T1000 (cell line): ENCODE data around the gene TCF7L2.

ENCODE experiments used
- DNase-seq: peaks from one replicate; lab custom pipeline; 2025; ENCODE audit warnings: mixed read lengths; lab: John Stamatoyannopoulos, UW

TCF7L2 gene

GRCh38 chr10:112999102-112999501, 49.1 kb downstream of the TCF7L2 start:
- DNase-seq, result no peak

GRCh38 chr10:113000442-113000841, 50.4 kb downstream of the TCF7L2 start:
- DNase-seq, result no peak

GRCh38 chr10:113000876-113001598, 51.0 kb downstream of the TCF7L2 start:
- no peak for DNase-seq

DNA sequence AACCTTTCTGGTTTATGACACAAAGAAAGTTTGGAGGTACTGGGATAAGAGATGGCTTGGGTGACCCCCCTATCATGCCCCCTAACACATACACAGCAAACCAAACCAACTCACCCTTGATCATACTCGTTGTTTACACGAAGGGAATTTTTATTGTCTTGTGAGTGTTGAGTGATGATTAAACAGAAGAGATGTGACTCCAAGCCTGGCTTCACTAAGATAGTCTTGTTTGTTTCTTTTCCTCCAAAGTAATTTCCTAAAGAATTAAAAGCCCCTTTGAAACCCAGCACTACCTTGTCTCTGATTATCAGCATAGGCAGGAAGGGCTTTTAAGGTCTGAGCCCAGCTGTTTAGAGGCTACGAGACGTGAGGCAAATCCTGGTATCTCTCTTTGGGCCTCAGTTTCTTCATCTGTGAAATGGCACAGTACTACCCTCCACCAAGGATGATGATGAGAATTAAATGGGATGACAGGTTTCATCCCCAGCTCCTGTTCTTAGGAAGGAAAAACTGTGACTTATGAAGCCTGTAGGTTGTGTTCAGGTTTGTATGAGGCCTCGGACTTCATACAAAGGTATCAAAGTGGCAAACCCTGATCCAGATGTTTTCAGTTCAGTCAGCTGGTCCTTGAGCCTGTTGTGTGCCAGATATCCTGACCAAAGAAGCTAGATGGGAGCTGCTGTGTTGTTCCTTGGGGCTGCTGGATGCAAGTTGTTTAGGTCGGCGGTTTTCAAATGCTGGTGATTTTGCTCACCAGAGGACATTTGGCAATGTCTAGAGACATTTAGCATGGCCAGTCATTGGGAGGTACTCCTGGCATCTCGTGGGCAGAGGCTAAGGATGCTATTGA, 51.8 kb downstream of the TCF7L2 start:
- no peak for DNase-seq

- no peak for DNase-seq
Measured at GRCh38 chr10:113002449-113002777, 52.4 kb downstream of the TCF7L2 start.

GRCh38 chr10:113003052-113003451, 53.0 kb downstream of the TCF7L2 start:
- DNase-seq, result no peak

GRCh38 chr10:113004069-113004618, 54.1 kb downstream of the TCF7L2 start:
- DNase-seq, result no peak

DNA sequence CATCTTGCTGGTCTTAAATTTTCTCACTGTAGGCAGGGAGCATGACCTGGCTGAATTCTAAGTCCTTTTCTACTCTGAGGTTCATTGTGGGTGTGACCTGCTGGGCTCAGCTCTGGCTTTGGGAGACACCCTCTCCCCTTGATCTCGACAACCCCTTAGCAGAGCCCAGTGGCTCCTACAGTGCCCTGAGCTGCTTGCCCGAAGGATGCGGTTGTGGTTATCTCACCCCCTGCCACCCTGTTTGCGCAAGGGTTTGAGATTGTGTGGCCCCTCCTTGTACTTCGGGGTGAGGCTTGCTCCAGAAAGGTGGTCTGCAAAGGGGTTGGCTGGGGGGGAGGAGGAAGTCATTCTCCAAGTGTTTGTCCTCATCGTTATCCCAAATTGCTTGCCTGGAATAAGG, 55.3 kb downstream of the TCF7L2 start:
- no peak for DNase-seq

GRCh38 chr10:113006656-113007342, 56.8 kb downstream of the TCF7L2 start:
- DNase-seq, result no peak

DNA sequence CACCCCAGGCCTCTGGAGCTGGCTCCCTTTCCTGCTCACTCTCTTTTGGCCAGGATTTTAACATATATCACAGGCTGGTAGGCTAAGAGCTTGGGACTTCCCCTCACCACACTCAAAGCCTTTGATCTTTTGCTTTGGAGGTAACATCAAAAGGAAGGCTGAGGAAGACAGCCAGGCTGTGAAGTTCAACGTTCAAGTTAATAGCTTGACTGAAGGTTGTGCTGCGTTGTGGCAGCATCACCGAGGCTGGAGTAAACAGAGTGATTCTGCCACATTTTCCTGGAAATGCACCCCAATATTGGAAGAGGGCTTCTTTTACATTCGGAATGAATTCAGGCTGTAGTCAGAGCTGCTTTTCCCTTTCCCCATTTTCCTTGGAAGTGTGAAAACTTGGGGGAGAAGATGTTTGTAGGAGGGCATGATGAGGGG, 57.3 kb downstream of the TCF7L2 start:
- DNase-seq, result no peak

DNA sequence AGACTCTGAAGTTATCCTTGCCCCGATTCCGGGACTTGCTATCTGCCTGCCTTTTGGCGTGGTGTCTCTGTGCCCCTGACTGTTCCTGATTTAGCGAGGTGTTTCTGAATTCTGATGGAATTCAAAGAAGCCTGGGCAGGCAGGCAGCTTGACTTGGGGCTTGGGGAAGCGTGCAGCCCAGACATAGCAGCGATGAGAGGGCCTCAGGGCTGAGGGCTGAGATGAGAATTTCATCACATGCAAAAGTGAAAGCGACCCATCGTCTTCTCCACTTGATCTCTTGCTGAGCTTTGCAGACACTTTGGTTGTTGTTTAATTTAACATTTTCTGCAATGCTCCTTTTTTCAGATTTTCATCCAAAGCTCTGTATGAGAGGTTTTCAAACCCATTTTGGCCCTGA, 57.8 kb downstream of the TCF7L2 start:
- DNase-seq, result no peak

GRCh38 chr10:113011592-113012374, 61.7 kb downstream of the TCF7L2 start:
- no peak for DNase-seq

DNA sequence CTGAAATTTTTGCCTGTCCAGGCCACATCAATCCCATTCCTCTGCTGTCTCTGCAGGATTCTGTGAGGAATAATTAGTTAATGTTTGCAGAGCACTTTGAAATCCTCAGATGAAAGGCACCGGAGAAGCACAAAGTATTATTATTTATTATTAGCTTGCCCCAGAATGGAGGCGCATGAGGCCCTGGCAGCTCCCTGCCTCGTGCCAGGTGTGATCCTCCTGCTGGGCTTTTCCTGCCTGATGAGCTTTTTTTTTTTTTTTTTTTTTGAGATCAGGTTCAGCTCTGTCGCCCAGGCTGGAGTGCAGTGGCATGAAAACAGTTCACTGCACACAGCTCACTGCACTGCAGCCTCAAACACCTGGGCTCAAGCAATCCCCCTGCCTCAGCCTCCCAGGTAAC, 65.2 kb downstream of the TCF7L2 start:
- DNase-seq, result no peak

DNA sequence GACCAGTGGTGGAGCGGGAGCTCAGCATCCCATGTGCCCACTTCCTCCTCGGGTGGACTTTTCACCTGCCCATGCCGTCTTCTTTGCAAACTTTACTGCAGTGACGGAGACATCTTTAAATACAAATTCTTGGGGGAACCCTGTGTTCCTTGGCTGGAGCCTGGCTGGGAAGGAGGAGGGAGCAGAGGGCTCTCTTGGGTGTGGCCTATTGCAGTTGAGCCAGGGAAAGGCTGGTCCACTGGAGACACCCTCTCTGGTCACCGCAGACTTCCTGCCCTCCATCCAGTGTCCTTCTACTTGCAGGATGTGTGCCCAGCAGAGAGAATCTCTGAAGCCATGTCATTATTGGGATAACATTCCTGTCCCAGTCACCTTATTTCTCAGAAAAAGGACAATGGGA, 67.3 kb downstream of the TCF7L2 start:
- DNase-seq, result no peak

DNA sequence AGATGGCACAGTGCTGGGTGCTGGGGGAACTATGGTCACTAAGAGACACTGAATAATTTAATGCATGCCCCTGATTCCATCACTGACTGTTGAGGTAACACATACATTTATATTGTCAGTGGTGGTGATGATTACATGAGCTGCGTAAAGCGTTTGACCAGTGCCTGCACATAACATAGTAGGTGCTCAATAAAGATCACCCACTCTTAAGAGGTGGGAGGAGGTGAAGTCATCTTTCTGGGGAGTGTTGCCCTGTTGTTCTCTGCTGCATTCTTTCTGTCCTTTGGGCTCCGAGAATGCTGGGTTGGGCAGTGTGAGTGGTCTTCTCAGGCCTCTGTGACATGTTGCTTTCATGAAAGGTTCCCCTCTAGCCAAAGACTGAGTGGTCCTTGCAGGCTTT, 68.0 kb downstream of the TCF7L2 start:
- no peak for DNase-seq

- DNase-seq, result no peak
Measured at GRCh38 chr10:113019096-113019495, 69.0 kb downstream of the TCF7L2 start.

DNA sequence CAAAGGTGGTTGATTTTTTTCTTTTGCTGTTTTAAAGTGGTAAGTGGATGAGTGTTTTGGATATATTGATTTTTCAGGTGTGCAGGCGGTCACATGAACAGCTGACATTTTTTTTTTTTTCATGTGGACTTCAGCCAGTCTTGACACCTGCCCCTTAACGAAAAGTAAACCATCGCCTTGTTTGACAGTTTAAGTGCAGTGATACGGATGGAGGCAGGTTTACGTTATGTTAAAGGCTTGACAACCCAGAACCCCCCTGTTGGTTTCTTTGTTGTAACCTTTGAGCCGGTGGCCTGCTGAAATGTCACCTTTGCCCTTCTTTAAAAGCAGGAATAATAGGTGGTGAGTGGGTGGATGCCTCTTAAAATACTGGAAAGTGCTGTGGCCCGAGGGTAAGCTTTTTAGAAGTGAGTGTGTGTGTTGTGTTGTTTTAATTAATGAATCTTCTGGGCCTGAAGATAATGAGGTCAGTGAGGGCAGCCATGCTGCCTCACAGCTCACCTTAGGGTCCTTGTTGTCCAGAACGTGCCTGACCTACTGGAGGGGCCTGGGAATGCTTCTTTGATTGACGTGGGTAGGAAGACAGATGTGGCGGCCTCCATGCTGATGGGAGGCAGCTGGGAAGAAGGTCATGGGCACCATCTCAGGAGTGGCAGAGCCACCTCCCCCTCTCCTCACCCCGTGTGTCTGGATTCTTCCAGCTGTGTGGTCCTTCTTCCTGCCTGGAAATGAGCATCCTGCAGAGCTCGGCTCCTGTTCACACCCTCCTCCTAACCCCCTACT, 69.8 kb downstream of the TCF7L2 start:
- DNase-seq, result no peak

DNA sequence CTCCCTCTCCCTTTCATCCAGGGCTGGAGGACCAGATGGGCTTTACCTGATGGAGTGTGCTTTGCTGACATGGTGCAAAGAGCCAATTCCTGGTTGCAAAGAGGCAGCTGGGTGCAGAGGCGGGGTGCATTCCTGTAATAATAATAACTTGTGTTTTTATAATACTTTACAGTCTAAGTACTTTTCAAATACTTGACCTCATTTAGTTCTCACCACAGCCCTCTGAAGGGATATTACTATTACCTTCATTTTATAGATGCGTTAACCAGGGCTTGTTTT, 70.4 kb downstream of the TCF7L2 start:
- no peak for DNase-seq

- DNase-seq, result no peak
Measured at GRCh38 chr10:113020838-113021237, 70.8 kb downstream of the TCF7L2 start.

GRCh38 chr10:113021268-113022040, 71.4 kb downstream of the TCF7L2 start:
- DNase-seq, result no peak
